PC-3 (cell line): ENCODE results near the gene EVI2A.

Source experiments
- CTCF ChIP-seq: fragments of 300-600 bp; sonication (generic); conservative IDR thresholded peaks from 2 replicates; pipeline ENCODE4 v1.5.1; 2017; ENCODE audit warnings: antibody characterized with exemption, low read depth, mild to moderate bottlenecking, low read length
- EZH2 ChIP-seq: fragments of 300-600 bp; sonication (generic); IDR thresholded peaks from one replicate; pipeline ENCODE4 v1.6.1; 2017; ENCODE audit warnings: antibody characterized with exemption, mild to moderate bottlenecking, low read length; ENCODE audit not compliant: unreplicated experiment
- EZH2phosphoT487 ChIP-seq: fragments of 300-600 bp; sonication (generic); IDR thresholded peaks from 2 replicates; pipeline ENCODE4 v1.6.1; 2018; ENCODE audit warnings: mild to moderate bottlenecking, antibody characterized with exemption, low read length, borderline replicate concordance

DNA sequence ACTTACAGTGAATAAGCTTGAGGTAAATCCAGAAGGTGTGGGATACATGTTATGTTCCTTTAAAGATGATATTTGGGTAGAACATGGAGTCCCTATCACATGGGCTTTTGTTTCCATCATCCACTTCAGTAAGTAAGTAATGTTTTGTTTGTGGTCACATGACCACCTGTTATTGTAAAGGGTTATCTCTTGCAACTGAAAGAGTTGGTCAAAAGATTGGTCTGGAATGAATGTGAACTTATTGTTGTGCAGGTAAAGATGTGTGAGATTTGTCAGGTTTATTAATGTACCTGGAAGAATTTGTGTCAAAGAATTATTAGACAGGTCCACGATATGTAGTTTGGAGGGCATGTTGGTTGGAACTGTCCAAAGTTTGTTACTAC lies 25.9 kb downstream of the EVI2A start:
- TF ChIP-seq CTCF (no peak), EZH2phosphoT487 (no peak), EZH2 (no peak)
